Smooth muscle cell (in vitro differentiated cells): Measurements from ENCODE around the gene RESF1. TPM values are rescaled to one million over a fixed set of nuclear protein-coding genes. Genes with fewer than 3 reads are reported as not detected.

Experiments used
- DNase-seq: peaks from one replicate; lab custom pipeline; 2025; ENCODE audit not compliant: unreplicated experiment; lab: John Stamatoyannopoulos, UW
- H2AFZ ChIP-seq: fragments of 200-600 bp; sonication (generic); 2 replicates; pipeline ENCODE4 v1.6.0; 2016; ENCODE audit warnings: antibody characterized with exemption, low read depth, mild to moderate bottlenecking
- H3F3A ChIP-seq: fragments of 200-600 bp; sonication (generic); 2 replicates; pipeline ENCODE4 v1.6.0; 2017; ENCODE audit warnings: antibody characterized with exemption, low read depth
- H3K27ac ChIP-seq: fragments of 200-600 bp; sonication (generic); 2 replicates; pipeline ENCODE4 v1.5.1; 2016; ENCODE audit warnings: low read depth, mild to moderate bottlenecking
- H3K27me3 ChIP-seq: fragments of 200-600 bp; sonication (generic); 2 replicates; pipeline ENCODE4 v1.6.1; 2016; ENCODE audit warnings: low read depth, mild to moderate bottlenecking
- H3K36me3 ChIP-seq: fragments of 200-600 bp; sonication (generic); 2 replicates; pipeline ENCODE4 v1.5.1; 2016; ENCODE audit warnings: low read depth
- H3K4me1 ChIP-seq: fragments of 200-600 bp; sonication (generic); 2 replicates; pipeline ENCODE4 v1.5.1; 2016; ENCODE audit warnings: low read depth
- H3K4me2 ChIP-seq: fragments of 200-600 bp; sonication (generic); 2 replicates; pipeline ENCODE4 v1.6.0; 2016; ENCODE audit warnings: mild to moderate bottlenecking
- H3K4me3 ChIP-seq: fragments of 200-600 bp; sonication (generic); 2 replicates; pipeline ENCODE4 v1.5.1; 2016; ENCODE audit warnings: mild to moderate bottlenecking
- H3K79me2 ChIP-seq: fragments of 200-600 bp; sonication (generic); 2 replicates; pipeline ENCODE4 v1.6.0; 2016; ENCODE audit warnings: low read depth, mild to moderate bottlenecking
- H3K9ac ChIP-seq: fragments of 200-600 bp; sonication (generic); 2 replicates; pipeline ENCODE4 v1.6.0; 2016; ENCODE audit warnings: low read depth
- H3K9me3 ChIP-seq: fragments of 200-600 bp; sonication (generic); replicated peaks from 2 replicates; pipeline ENCODE4 v1.5.1; 2016; ENCODE audit warnings: low read depth
- H4K20me1 ChIP-seq: fragments of 200-600 bp; sonication (generic); 2 replicates; pipeline ENCODE4 v1.6.0; 2016; ENCODE audit warnings: low read depth
- WGBS: methylation state at CpG from one replicate; pipeline ENCODE4 v1.1.7; 2016; ENCODE audit warnings: low lambda C conversion rate; 5-methylcytosine and 5-hydroxymethylcytosine counted together
- polyA plus RNA-seq: library from polyadenylated mRNA; unstranded; fragments of >200 nt; fragmentation: Nextera tagmentation; extraction: Ambion mirVana; gene quantifications from 2 replicates; pipeline ENCODE4 v1.2.1, GENCODE V29; 2016
- total RNA-seq: library from RNA; depleted of rRNA; stranded (reverse); fragments of >200 nt; gene quantifications from 2 replicates; pipeline ENCODE4 v1.2.3, GENCODE V29; 2014
- TF ChIP-seq, protein P1 (sequence below): fragments of 200-600 bp; sonication (generic); IDR thresholded peaks from 2 replicates; pipeline ENCODE4 v1.5.1; 2017; ENCODE audit warnings: borderline replicate concordance, mild to moderate bottlenecking, antibody characterized with exemption; ENCODE audit not compliant: insufficient read depth, poor library complexity, severe bottlenecking

The RESF1 gene, protein sequence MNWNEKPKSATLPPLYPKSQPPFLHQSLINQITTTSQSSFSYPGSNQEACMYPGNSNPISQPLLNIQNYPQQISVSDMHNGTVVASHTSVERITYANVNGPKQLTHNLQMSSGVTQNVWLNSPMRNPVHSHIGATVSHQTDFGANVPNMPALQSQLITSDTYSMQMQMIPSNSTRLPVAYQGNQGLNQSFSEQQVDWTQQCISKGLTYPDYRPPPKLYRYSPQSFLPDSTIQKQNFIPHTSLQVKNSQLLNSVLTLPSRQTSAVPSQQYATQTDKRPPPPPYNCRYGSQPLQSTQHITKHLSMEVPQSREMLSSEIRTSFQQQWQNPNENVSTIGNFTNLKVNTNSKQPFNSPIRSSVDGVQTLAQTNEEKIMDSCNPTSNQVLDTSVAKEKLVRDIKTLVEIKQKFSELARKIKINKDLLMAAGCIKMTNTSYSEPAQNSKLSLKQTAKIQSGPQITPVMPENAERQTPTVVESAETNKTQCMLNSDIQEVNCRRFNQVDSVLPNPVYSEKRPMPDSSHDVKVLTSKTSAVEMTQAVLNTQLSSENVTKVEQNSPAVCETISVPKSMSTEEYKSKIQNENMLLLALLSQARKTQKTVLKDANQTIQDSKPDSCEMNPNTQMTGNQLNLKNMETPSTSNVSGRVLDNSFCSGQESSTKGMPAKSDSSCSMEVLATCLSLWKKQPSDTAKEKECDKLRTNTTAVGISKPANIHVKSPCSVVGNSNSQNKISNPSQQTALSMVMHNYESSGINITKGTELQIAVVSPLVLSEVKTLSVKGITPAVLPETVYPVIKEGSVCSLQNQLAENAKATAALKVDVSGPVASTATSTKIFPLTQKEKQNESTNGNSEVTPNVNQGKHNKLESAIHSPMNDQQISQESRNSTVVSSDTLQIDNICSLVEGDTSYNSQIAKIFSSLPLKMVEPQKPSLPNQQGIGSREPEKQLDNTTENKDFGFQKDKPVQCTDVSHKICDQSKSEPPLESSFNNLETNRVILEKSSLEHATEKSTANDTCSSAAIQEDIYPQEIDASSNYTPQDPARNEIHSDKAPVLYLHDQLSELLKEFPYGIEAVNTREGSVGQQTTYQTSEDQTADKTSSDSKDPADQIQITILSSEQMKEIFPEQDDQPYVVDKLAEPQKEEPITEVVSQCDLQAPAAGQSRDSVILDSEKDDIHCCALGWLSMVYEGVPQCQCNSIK (N-terminal part only)
- 28.3 and 57.6 TPM in 2 replicates for total RNA-seq
- polyA plus RNA-seq: 9.7 and 10.5 TPM in 2 replicates

DNA sequence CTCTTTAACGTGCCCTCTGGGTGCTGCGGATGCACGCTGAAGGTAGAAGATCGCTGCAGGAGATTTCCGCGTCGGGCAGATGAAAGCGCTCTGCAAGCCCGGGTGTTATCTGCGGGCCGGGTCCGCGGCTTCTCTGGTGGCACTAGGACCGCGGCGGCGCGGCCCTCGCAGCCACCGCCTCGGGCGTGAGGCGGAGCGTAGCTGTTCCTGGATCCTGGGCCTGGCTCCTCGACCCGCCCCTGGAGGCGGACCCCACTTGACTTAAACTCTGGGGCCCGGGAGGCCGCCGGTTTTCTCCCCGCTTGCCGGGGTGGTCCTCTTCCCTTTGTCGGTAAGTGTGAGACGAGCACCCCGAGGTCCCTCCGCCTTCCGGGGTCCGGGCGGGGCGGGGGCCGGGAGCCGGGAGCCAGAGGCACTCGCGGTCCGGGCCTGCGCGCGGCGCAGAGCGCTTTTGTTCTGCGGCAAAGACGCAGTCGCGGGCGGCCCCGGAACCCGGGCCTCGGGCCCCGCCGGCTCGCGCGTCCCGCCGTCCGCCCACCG, at the start of gene RESF1:
RESF1 (plus strand) TSS at position 255 of the 540 bp plus-strand sequence. CDS start 21,541 bp downstream, outside the sequence.
- H3K27ac ChIP-seq: peak within 1 kb of the TSS; percentile 63
- peaks cover 30% of the 10 kb centered on the region for H4K20me1 ChIP-seq
- peak within 1 kb of the TSS; percentile 92 for H3K4me2 ChIP-seq
- H3K9ac ChIP-seq: peak within 1 kb of the TSS; percentile 70
- H3K27me3 ChIP-seq: no peaks in the 10 kb centered on the region
- H3K4me3 ChIP-seq: peak within 1 kb of the TSS; percentile 85
- DNase-seq: peak; percentile 54
- H3K36me3 ChIP-seq: no peaks in the 10 kb centered on the region
- peaks cover 16% of the 10 kb centered on the region for H3K4me1 ChIP-seq
- no peaks in the 10 kb centered on the region for H3K9me3 ChIP-seq
- peak within 1 kb of the TSS; percentile 70 for H2AFZ ChIP-seq
- H3F3A ChIP-seq: peaks cover 3% of the 10 kb centered on the region
- H3K79me2 ChIP-seq: peaks cover 41% of the 10 kb centered on the region
- under 1% methylated on average over 64 of the region's 67 CpGs for WGBS
- TF ChIP-seq, protein P1, sequence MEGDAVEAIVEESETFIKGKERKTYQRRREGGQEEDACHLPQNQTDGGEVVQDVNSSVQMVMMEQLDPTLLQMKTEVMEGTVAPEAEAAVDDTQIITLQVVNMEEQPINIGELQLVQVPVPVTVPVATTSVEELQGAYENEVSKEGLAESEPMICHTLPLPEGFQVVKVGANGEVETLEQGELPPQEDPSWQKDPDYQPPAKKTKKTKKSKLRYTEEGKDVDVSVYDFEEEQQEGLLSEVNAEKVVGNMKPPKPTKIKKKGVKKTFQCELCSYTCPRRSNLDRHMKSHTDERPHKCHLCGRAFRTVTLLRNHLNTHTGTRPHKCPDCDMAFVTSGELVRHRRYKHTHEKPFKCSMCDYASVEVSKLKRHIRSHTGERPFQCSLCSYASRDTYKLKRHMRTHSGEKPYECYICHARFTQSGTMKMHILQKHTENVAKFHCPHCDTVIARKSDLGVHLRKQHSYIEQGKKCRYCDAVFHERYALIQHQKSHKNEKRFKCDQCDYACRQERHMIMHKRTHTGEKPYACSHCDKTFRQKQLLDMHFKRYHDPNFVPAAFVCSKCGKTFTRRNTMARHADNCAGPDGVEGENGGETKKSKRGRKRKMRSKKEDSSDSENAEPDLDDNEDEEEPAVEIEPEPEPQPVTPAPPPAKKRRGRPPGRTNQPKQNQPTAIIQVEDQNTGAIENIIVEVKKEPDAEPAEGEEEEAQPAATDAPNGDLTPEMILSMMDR: no peak

DNA sequence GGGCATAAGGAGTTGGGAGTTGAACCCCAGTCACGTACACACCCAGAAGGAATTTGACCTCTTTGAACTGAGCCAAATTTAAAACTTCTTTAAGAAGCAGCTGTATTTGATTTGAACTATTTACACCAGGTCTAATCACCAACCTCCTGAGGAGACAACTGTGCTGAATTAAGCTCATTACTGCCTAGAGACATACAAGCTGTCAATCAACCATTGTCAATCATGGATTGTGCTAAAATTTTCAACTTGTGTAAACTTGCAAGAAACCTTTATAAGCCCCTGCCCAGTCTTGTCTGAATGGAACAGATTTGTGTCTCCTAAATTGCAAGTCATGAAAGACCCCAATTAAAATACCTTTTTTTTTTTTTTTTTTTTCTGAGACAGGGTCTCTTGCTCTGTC, 44.3 kb upstream of the RESF1 start:
- TF ChIP-seq, protein P1: no peak
- Histone ChIP-seq H3K4me2 (no peak overlapping the region), H3F3A (no peaks in the 10 kb centered on the region), H3K27me3 (no peaks in the 10 kb centered on the region), H3K9me3 (no peaks in the 10 kb centered on the region), H3K79me2 (no peaks in the 10 kb centered on the region), H4K20me1 (no peaks in the 10 kb centered on the region), H2AFZ (no peak overlapping the region), H3K36me3 (no peaks in the 10 kb centered on the region), H3K4me3 (no peak overlapping the region), H3K4me1 (no peaks in the 10 kb centered on the region), H3K27ac (no peak overlapping the region), H3K9ac (no peak overlapping the region)
- no peak for DNase-seq
- WGBS: 83% methylated on average over 1 of the region's 1 CpG

DNA sequence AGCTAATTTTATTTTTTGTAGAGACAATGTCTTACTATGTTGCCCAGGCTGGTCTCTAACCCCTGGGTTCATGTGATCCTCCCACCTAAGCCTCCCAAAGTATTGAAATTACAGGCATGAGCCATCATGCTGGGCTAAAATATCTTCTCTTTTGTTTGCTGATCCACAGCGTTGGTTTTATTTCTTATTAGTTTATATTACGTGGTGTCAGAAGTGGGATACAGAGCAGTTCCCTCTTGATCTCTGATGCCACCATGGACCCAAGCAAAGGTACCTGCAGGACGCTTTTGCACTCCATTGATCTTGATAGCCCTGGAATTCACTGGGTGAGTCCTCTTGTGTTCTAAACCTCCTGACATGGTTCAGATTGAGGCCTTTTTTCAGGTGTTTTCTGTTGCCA, 43.8 kb upstream of the RESF1 start:
- H3K9ac ChIP-seq: no peak overlapping the region
- WGBS: 90% methylated on average over 3 of the region's 3 CpGs
- no peaks in the 10 kb centered on the region for H3K79me2 ChIP-seq
- no peak overlapping the region for H3K4me3 ChIP-seq
- no peak overlapping the region for H3K27ac ChIP-seq
- no peaks in the 10 kb centered on the region for H3K9me3 ChIP-seq
- H3K36me3 ChIP-seq: no peaks in the 10 kb centered on the region
- H3F3A ChIP-seq: no peaks in the 10 kb centered on the region
- H3K4me1 ChIP-seq: no peaks in the 10 kb centered on the region
- TF ChIP-seq, protein P1: no peak
- no peak for DNase-seq
- H4K20me1 ChIP-seq: no peaks in the 10 kb centered on the region
- H3K4me2 ChIP-seq: no peak overlapping the region
- no peak overlapping the region for H2AFZ ChIP-seq
- no peaks in the 10 kb centered on the region for H3K27me3 ChIP-seq
